HCEC 1CT (cell line): ENCODE data around the gene IL2RA.
A peak's percentile ranks its signal among the peaks of the same experiment; 100 is the strongest.
"Not testable (repeated sequence)": the region's sequence is repeated elsewhere in the genome, so short reads cannot be mapped to it uniquely, and the experiment has no call there.

Experiments
- DNase-seq: peaks from one replicate; pipeline ENCODE4 v3.0.0-alpha.2; 2017

Gene IL2RA

DNA sequence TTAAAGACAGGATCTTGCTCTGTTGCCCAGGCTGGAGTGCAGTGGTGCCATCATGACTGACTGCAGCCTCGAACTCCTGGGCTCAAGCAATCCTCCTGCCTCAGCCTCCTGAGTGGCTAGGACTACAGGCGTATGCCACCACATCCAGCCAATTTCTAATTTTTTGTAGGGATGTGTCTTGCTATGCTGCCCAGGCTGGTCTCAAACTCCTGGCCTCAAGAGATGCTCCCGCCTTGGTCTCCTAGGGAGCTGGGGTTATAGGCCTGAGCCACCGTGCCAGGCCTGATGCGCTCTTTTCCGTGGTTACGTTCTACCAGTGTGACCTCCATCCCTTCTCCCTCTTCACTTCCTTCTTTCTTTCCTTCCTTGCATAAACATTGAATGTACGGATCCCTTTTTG is 50.6 kb downstream of the IL2RA start:
- no peak for DNase-seq

DNA sequence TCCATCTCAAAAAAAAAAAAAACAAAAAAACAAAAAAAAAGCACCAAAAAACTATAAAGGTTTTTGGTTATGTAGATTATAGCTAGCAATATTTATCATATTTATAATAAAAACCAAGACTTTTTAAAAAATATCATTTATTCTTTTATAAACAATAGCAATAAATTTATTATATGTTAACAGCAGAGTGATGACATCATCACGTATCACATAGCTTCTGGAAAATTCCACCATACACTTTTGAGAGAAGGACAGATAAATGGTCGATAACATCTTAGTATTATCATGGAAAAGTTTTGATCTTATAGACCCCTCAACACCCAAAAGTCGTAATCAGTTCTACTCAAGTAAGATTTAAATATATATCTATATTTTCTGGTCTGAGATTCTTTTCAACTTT is 51.6 kb downstream of the IL2RA start:
- DNase-seq, result no peak

DNA sequence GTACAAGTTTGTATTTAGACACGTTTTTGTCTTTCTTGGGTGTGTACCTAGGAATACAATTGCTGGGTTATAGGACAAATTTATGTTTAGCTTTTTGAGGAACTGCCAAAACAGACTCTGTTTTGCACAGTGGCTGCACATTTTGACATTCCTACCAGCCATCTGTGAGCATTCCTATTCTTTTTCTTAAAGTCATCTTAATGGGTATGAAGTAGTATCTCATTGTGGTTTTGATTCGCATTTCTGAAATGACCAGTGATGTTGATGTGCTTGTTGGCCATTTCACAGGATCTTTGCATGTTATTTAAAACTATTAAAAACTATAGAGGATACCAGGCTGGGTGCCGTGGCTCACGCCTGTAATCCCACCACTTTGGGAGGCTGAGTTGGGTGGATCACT is 52.2 kb downstream of the IL2RA start:
- no peak for DNase-seq

DNA sequence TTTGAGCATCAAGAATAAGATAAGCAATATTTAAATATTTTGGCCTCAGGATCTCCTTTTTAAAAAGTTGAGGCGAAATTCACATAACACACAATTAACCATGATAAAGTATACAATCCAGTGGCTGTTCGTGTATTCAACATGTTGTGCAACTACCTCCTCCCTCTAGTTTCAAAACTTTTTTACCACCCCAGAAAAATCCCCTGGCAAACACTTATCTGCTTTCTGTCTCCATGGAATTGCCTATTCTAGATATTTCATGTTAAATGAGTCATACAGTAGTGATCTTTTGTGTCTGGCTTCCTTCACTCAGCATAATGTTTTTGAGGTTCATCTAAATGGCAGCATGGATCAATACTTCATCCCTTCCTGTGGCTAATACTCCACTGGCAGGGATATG is 53.0 kb downstream of the IL2RA start:
- DNase-seq, result no peak

DNA sequence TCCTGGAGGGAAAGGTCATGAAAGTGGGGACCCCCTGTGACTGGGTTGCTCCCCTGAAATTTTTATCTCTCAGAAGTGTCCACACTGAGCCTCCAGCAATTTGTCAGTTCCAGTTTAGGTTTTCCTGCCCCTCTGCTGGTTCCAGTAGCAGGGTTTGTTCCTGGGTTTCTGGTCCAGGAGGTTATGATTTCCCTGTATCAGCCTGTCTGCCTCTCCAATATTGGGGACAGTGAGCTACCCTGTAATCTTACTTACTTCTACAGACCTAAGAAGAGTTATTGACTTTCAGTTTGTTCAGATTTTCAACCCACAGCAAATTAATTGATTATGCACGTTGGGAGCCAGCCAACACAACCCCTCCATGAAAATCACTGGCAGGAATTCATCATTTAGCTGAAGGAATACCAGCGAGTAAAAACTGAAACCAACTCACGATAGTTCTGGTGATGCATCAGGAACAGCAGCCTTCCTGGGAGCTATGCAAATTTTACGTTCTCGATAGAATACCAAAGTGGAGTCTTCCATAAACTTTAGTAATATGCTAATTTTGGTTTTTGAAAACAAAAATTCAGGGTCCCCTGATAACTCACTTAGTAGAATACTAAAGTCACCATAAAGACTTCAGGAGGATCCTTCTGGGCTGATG is 53.5 kb downstream of the IL2RA start:
- no peak for DNase-seq

DNA sequence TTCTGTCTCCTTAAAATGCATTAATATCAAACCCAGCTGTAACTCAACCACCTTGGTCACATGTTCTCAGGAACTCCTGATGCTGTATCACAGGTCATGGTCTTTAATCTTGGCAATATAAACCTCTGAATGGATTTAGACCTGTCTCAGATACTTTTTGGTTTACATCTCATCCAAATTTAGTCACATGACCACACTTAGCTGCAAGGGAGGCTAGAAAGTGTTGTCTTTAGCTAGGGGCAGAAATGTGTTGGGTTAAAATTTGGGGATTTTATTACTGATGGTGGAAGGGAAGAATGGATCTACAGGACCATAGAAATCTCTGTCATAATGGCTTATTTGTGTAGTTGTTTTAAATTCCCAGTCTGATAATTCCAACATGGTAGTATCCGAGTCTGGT is 55.2 kb downstream of the IL2RA start:
- DNase-seq, result no peak

DNA sequence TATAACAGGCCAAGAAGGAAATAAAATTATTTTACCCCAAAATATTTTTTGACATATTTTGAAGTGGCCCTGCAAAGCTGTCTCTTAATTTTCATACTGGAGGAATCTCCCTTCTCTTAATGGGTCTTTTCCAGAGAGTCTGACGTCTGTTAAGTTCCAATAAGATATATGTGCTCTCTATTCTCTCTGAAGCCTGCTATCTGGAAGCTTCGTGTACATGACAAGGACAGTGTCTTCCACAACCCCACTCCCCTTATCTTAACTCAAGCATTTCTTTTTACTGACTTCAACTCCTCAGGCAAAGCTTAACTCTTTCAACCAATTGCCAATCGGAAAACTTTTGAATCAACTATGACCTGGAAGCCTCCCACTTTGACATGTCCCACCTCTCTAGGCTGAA is 55.6 kb downstream of the IL2RA start:
- no peak for DNase-seq

DNA sequence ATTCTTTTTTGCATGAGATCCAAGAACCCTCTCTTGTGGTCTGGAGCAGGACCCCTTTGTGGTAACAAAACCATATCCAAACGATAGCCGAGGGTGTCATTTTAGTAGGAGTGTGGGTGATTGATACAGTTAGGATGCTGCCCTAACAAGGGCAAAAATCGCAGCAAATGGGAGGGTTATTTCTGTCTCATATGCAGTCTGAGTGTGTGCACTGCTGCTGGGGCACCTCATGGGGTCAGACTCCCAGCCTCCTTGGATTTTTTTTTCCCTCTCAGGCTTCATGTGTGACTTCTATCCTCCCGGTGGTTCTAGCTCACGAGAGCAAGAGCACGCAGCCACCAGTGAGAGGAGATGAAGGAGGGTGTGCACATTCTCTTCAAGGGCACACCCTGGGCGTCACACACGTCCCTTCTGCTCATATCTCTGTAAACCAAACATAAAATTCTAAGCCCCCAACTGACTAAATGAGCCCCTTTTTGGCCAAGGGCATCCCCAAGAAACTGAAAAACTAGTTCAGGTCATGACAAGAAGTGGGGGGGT is 56.2 kb downstream of the IL2RA start:
- no peak for DNase-seq

DNA sequence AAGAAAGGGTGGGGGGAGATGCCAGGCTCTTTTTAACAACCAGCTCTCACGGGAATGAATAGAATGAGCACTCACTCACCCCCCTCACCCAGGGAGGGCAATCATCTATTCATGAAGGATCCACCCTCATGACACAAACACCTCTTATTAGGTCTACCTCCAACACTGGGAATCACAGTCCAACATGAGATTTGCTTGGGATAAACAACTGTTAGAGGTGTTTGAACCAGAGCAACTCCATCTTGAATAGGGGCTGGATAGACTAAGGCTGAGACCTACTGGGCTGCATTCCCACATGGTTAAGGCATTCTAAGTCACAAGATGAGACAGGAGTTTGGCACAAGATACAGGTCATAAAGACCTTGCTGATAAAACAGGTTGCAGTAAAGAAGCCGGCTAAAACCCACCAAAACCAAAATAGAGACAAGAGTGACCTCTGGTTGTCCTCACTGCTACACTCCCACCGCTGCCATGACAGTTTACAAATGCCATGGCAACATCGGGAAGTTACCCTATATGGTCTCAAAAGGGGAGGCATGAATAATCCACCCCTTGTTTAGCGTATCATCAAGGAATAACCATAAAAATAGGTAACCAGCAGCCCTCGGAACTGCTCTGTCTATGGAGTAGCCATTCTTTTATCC is 56.9 kb downstream of the IL2RA start:
- DNase-seq, result not testable (repeated sequence)

DNA sequence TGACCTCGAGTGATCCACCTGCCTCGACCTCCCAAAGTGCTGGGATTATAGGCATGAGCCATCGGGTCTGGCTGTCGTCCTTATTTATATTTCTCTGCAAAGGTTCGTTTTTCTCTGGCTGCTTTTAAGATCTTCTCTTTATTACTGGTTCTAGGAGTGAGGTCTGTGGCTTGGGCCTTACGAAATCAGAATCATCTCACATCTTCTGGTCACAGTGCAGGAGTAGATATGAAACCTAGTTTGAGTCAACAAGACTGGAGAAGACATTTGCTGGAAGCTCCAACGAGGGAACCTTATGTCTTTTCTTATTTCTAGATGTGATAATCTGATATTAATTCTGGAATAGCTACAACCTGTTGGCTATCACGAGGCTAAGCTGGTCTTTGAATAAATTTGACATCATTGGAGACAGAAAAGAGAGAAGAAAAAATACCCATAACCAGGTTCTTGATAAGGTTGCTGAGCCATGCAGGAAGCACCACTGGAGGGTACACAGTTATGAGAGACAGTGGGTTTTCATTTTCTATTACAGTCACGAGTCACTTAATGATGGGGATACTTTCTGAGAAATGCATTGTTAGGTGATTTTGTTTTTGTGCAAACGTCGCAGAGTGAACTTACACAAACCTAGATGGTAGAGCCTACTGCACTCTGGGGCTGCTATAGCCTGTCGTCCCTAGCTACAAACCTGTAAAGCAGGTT is 59.2 kb downstream of the IL2RA start:
- DNase-seq, result no peak

DNA sequence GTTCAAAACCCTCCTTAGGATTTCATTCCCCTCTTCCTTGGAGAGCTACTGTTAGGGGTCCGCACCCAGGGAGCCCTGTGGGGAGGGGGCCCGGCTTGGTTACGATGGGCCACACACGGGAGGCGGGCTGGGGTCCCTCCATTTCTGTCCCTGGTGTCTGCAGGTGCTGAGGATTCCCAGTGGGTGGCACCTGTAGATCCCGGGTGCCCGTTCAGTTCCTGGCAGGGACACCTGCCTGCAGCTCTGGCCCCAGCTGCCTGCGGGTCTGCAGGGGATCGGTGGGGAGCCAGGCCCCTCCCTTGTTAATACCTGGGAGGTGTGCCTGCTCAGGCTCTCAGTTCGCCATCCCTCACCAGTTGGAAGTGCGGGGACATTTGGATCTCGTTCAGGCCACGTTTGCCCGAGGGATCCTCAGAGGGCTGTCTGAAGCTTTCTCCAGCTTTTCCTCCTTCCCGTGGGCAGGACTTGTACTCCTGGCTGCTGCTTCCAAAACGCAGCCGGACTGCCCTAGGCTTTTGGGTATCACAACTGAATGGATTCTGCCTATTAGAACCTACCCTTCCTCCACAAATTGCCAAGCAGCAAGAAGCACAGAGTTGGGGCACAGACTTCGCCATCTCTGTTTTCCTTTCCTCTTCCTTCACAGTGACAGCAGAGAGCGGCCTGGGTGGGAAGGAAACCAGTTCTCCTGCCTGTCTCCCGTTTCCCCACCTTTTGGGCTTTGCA is 62.6 kb downstream of the IL2RA start:
- no peak for DNase-seq

DNA sequence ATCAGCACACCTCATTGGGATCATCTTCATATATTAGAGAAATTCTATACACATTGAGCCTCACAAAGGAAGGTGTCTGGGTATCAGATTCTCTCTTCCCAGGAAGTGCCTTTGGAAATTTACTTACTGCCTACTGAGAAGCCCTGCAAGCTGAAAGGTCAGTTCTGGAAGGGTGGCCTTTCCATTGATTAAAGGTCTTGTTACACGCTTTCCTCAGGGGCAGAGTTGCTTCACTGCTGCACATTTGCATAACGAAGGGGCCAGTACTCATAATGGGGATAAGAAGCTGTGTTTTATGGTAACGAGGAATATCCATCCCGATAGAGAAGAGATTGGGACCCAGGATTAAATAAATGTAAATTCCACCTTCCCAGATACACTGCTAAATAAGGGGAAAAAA is 65.5 kb downstream of the IL2RA start:
- no peak for DNase-seq

DNA sequence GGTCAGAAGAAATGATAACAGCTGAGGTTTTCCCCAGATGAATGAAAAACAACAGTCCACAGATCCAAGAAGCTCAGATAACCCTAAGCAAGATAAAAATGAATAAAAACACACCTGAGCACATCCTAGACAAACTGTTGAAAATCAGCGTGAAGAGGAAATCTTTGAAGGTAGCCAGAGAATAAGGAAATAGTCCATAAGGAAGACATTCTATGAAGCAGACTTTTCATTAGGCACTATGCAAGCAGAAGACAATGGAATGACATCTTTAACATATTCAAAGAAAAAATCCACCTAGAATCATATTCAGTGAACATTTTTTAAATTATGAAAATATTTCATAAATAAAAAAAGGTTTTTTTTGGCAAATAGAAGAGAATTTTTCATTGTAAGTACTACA is 69.8 kb downstream of the IL2RA start:
- DNase-seq, result no peak

DNA sequence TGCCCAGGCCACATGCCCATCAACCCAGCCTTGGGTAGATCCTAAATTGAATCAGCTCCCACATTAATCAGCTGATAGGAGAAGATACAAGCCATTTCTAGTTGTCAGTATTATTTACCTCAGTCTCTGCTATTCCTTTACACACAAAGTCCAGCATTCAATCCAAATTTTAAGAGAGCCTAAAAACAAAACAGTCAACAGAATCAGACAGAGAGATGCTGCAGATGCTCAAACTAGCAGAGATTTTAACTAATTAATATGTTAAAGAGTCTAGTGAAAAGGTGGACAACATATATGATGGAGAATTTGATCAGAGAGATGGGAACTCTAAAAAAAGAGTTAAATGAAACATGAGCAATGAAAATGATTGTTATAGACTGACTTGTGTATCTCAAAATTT is 70.5 kb downstream of the IL2RA start:
- DNase-seq, result no peak

DNA sequence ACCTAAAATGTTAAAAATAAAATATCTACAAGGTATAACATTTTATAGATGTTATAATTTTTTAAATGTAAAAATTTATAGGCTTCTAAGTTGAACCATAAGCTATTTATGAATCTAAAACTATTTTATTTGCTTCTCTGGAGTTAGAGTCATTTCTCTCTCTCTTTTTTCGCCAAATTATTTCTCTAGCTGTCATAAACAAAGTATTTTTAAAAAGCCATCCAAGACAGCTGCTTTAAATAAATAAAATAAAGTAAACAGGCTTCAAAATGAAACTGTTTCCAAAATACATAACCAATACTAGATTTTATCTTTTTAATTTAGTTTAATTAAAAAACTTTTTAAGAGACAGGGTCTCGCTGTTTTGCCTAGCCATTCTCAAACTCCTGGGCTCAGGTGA is 72.4 kb downstream of the IL2RA start:
- DNase-seq, result no peak

DNA sequence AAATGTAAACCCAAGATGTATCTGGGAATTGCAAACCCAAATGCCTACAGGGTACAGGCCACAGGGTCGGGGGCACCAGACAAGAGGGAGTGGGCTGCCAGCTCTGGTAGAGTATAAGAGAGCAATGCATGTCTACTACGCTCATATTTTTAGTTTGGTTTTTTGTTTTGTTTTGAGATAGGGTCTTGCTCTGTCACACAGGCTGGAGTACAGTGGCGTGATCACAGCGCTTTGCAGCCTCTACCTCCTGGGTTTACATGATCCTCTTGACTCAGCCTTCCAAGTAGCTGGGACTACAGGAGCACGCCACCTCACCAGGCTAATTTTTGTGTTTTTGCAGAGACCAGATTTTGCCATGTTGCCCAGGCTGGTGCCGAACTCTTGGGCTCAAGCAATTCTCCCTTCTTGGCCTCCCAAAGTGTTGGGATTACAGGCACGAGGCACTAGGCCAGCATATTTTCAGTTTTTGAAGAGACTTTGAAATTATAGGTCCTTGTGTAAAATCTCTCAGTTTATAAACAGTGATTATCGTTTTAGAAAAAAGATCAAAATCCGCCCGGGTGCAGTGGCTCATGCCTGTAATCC is 73.7 kb downstream of the IL2RA start:
- no peak for DNase-seq

DNA sequence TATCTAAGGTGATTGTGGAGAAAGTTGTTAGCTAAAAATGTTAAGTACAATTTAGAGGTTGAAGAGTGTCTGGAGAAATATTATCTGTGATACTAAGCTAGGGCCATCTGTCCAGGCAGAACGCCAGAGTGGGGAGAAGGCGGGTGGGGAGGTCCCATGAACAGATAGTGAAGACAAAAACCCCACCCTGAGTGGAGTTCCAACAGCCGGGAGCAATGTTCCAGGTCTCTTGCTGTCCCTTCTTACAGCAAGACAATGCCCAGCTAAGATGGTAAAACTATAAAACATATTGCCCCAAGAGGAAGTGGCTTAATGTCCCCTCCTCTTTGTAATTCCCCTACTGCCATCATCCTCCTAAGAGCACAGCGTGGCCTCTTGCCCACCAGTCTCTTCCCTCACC is 74.4 kb downstream of the IL2RA start:
- DNase-seq, result no peak

DNA sequence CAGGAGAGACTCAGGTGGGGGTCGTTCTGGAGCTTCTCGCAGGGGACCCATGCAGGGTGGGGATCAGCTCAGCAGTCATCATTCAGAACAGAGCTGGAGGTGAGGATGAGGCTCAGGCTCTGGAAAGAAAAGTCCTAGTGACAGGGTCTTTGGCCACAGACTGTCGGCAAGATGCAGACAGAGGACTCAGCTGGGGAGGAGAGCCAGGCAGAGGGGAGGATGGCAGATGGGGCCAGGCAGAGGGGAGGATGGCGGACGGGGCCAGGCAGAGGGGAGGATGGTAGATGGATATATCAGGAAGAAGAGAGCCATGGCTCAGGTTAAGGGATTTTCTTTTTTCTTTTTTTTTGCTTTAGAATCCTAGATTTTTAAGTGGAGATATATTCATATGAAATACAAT is 77.1 kb downstream of the IL2RA start:
- no peak for DNase-seq

DNA sequence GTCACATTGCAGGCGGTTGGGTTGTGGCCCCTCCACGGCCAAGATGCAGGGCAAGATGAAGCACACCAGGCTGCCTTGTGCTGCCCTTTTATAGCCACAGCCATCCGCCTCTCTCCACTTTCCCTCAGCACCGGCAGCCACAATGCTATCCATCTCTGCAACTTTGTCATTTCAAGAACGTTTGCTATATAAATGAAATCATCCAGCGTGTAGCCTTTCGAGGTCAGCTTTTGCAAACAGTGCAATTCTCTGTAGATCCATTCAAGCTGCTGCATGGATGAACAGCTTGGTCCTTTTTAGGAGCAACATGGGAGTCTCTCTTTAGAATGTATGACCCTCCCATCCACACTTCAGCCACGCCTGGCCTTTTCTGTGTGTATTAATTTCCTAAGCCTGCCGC is 78.4 kb downstream of the IL2RA start:
- DNase-seq, result no peak

DNA sequence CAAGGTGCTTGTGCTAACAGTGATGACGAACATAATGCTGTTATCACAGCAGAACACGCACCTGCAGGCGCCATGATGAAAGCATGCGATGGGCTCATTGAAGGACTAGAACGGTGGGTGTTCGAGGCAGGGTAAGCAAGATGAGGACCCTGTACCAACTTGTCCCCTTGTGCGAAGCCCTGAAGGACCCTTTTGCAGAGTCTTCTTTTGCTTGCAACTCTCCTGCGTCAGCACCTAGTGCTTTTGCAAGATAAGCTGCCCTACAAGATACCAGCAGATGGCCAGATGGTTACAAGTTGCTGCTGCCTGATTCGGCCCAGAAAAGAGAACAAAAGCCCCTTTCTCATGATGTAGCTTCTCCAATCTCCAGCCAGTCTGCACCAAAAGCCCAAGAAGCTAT is 80.6 kb downstream of the IL2RA start:
- DNase-seq, result no peak

DNA sequence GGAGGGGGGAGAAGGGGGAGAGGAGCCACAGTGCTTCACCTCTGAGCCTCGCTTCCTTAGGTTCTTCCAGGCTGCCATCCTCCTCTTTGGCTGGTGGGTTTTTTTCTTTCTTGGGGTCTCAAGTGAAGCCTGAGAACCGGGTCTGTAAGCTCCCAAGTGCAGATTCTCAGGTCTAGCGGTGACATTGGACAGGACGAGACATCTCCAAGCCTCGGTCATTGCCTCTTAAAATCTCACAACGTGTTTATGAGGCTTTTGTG is 84.0 kb downstream of the IL2RA start:
- no peak for DNase-seq

DNA sequence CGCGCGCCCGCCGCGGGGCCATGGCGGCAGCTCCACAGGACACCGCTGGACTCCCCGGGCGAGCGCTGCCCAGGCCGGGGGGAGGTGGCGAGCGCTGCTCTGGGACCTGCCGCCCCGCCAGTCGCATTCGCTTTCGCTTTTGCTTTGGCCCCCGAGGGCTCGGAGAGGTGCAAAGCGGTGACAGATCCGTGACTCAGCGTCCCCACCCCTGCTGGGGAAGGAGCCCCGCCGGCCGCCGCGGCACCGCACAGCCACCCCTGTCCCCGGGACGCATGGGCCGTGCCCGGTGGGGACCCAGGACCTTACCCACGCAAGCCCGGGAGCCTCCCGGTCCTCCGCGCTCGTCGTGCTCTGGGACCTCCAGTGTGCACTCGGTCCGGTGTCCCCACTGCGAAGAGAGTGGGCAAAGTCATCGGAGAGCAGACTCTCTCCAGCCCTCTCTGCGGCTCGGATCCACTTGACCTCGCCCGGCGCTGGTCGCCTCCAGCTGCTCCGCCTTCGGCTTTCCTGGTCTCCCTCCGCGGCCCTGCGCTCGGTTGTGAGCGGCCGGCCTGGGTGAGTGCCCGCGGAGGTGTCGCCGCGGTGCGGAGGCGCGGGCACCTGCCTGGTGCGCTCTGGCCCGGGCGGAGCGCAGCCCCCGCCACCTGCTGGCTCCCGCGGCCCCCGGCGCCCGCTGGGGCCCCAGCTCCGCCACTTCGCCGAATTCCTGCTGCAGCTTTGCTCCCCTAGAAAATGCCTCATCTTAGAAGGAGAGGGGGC is 84.5 kb downstream of the IL2RA start, which contains the start of gene IL15RA:
TSS of gene IL15RA (minus strand) at position 73 of the 759 bp plus-strand sequence. CDS start at position 22, 51 bp downstream.
- peak; percentile 46 for DNase-seq
